Ovary (tissue), 9 donors: ENCODE measurements around the gene KLB. TPM values are rescaled to one million over a fixed set of nuclear protein-coding genes. Genes with fewer than 3 reads are reported as not detected.

Experiments used
- DNase-seq, 5 donors: peaks; one replicate each; pipeline ENCODE4 v3.0.0-alpha.2; 2019 to 2020
- H3K27ac ChIP-seq, 2 donors: fragments of 200-600 bp; one replicate each; pipeline versions ENCODE4 v1.5.1 to v1.8.0; 2019 to 2022
- H3K27me3 ChIP-seq: fragments of 200-600 bp; one replicate; pipeline ENCODE4 v1.8.0; 2022
- H3K36me3 ChIP-seq: fragments of 200-600 bp; sonication (generic); one replicate; pipeline ENCODE4 v1.5.1; 2019
- H3K4me1 ChIP-seq: one replicate; pipeline ENCODE4 v1.8.1; 2013; ENCODE audit warnings: mild to moderate bottlenecking, moderate library complexity; ENCODE audit not compliant: insufficient read depth
- H3K4me3 ChIP-seq: fragments of 200-600 bp; sonication (generic); one replicate; pipeline ENCODE4 v1.5.1; 2017
- H3K9me3 ChIP-seq, 2 donors: fragments of 200-600 bp in 1 of 2; sonication (generic) in 1 of 2; one replicate each; pipeline versions ENCODE4 v1.5.1 to v1.8.1; 2013 to 2019; ENCODE audit warnings: mild to moderate bottlenecking in 1 of 2, moderate library complexity in 1 of 2
- EP300 ChIP-seq: sonication (generic); formaldehyde crosslinking; IDR thresholded peaks from one replicate; pipeline ENCODE4 v1.6.1; 2017; ENCODE audit warnings: antibody characterized with exemption
- POLR2A ChIP-seq: fragments of 450-650 bp; IDR thresholded peaks from one replicate; pipeline ENCODE4 v1.6.1; 2017; ENCODE audit warnings: antibody characterized with exemption, mild to moderate bottlenecking, moderate library complexity
- WGBS, 3 donors: extraction: QIAGEN DNeasy Blood & Tissue Kit in 1 of 3; methylation state at CpG; one replicate each; pipeline versions ENCODE4 v1.1.5 to v1.1.7; 2013 to 2017; 5-methylcytosine and 5-hydroxymethylcytosine counted together
- intact Hi-C, 4 donors: fragments of 100-400 bp; cut with DNase I; formaldehyde crosslinking; loops; one replicate each; pipeline versions ENCODE4 v1.11.0 to v1.15.1; 2022 to 2023
- polyA plus RNA-seq, 2 donors: library from polyadenylated mRNA; stranded (reverse); fragments of 200-250 nt in 1 of 2; fragments of 350-450 nt in 1 of 2; fragmentation: Illumina TruSeq in 1 of 2; extraction: RNeasy Lipid Tissue Mini Kit (QIAGEN cat#74804) in 1 of 2; gene quantifications; one replicate each; pipeline ENCODE4 v1.2.3, GENCODE V29; 2013 to 2014
- total RNA-seq, 7 donors: library from RNA; depleted of rRNA in 2 of 7; stranded (reverse); fragments of >200 nt in 2 of 7; fragmentation: NEBNext Ultra II Directional in 3 of 7; extraction: Animal tissue kit (Norgen Biotek cat#: 25700) in 3 of 7; gene quantifications; one replicate each; pipeline versions ENCODE4 v1.1.0 to v1.2.4, GENCODE V29; 2016 to 2023
- TF ChIP-seq, protein P1 (sequence below), 3 donors: fragments of 450-650 bp in 2 of 3; fragments of 200-600 bp in 1 of 3; IDR thresholded peaks; one replicate each; pipeline versions ENCODE4 v1.5.1 to v1.8.0; 2016 to 2022; ENCODE audit warnings: antibody characterized with exemption in 3 of 3, mild to moderate bottlenecking in 1 of 3
- donor health status: DM: no; HTN: no; CAD: no; lungs with moderate emphysema.
- donor health status: DM: no; HTN: no; CAD: no.
- donor health status: Bipolar disorder and iron deficiency.
- donor health status: DM: yes; HTN: yes; CAD: no.
- donor health status: DM: no; HTN: no; CAD: no.
- donor health status: DM: yes; HTN: yes; CAD: no.

The KLB gene
- total and polyA plus RNA-seq, 9 donors = under 0.01 to 0.08 (median 0.04) TPM; not detected in 5

DNA sequence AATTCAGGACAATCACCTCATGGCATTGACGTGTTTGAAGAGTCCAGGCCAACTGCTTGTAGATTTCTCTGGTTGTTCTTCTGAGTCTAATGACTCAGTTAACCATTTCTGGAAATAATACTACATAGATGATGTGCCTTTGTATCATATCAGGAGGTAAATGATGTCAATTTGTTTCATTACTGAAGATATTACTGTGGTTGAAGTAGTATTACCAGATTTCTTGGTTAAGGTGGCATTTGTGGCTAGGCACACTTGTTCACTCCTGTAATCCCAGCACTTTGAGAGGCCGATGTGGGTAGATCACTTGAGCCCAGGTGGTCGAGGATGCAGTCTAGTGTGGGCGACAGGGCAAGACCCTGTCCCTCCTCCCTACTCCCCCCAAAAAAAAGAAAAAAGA, 36.3 kb downstream of the KLB start:
- intact Hi-C loops = no loop called here
- TF ChIP-seq, protein P1, sequence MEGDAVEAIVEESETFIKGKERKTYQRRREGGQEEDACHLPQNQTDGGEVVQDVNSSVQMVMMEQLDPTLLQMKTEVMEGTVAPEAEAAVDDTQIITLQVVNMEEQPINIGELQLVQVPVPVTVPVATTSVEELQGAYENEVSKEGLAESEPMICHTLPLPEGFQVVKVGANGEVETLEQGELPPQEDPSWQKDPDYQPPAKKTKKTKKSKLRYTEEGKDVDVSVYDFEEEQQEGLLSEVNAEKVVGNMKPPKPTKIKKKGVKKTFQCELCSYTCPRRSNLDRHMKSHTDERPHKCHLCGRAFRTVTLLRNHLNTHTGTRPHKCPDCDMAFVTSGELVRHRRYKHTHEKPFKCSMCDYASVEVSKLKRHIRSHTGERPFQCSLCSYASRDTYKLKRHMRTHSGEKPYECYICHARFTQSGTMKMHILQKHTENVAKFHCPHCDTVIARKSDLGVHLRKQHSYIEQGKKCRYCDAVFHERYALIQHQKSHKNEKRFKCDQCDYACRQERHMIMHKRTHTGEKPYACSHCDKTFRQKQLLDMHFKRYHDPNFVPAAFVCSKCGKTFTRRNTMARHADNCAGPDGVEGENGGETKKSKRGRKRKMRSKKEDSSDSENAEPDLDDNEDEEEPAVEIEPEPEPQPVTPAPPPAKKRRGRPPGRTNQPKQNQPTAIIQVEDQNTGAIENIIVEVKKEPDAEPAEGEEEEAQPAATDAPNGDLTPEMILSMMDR (IDR thresholded peaks at IDR 0.05) = no peak
- no peak for TF ChIP-seq EP300
- no peak for TF ChIP-seq POLR2A

DNA sequence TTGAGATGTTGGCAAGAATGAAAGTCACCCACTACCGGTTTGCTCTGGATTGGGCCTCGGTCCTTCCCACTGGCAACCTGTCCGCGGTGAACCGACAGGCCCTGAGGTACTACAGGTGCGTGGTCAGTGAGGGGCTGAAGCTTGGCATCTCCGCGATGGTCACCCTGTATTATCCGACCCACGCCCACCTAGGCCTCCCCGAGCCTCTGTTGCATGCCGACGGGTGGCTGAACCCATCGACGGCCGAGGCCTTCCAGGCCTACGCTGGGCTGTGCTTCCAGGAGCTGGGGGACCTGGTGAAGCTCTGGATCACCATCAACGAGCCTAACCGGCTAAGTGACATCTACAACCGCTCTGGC, 39.7 kb downstream of the KLB start:
- H3K4me3 ChIP-seq = peak overlapping the region; percentile 36
- H3K4me1 ChIP-seq = peaks cover 9% of the 10 kb centered on the region
- H3K27me3 ChIP-seq = no peaks in the 10 kb centered on the region
- 81 to 91% (median 86%) methylated on average over 8 to 20 of the region's 20 CpGs for WGBS, 3 donors
- TF ChIP-seq EP300 = no peak
- H3K27ac ChIP-seq = no peak overlapping the region
- intact Hi-C loops = no loop called here
- H3K9me3 ChIP-seq = no peaks in the 10 kb centered on the region
- H3K36me3 ChIP-seq = no peaks in the 10 kb centered on the region
- DNase-seq = peak in 1 of 5 donors; percentile 12

More for the DNA sequence above, 36.3 kb downstream of the KLB start:
- Histone ChIP-seq H3K27ac (no peak overlapping the region), H3K4me3 (no peak overlapping the region), H3K27me3 (no peaks in the 10 kb centered on the region), H3K9me3 (no peaks in the 10 kb centered on the region), H3K36me3 (no peaks in the 10 kb centered on the region), H3K4me1 (peaks cover 9% of the 10 kb centered on the region)
- WGBS, 3 donors = 66 to 80% (median 69%) methylated on average over 4 of the region's 4 CpGs
- no peak for DNase-seq

DNA sequence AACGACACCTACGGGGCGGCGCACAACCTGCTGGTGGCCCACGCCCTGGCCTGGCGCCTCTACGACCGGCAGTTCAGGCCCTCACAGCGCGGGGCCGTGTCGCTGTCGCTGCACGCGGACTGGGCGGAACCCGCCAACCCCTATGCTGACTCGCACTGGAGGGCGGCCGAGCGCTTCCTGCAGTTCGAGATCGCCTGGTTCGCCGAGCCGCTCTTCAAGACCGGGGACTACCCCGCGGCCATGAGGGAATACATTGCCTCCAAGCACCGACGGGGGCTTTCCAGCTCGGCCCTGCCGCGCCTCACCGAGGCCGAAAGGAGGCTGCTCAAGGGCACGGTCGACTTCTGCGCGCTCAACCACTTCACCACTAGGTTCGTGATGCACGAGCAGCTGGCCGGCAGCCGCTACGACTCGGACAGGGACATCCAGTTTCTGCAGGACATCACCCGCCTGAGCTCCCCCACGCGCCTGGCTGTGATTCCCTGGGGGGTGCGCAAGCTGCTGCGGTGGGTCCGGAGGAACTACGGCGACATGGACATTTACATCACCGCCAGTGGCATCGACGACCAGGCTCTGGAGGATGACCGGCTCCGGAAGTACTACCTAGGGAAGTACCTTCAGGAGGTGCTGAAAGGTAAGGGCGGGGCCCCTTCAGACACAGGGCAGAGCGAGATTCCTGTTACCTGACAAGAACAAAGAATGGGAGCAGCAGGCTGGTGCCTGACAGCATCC, 40.3 kb downstream of the KLB start:
- Histone ChIP-seq H3K4me3 (peak overlapping the region; percentile 36), H3K9me3 (no peaks in the 10 kb centered on the region), H3K4me1 (peaks cover 9% of the 10 kb centered on the region), H3K27me3 (no peaks in the 10 kb centered on the region), H3K27ac (no peak overlapping the region), H3K36me3 (no peaks in the 10 kb centered on the region)
- intact Hi-C loops = no loop called here
- WGBS, 3 donors = 2 to 6% (median 4%) methylated on average over 31 to 61 of the region's 61 CpGs
- TF ChIP-seq POLR2A = no peak
- TF ChIP-seq, protein P1 (IDR thresholded peaks at IDR 0.05) = peak in 1 of 3 donors; percentile 15
- TF ChIP-seq EP300 = no peak
- DNase-seq = peak; percentile 36 to 71 (median 41)

DNA sequence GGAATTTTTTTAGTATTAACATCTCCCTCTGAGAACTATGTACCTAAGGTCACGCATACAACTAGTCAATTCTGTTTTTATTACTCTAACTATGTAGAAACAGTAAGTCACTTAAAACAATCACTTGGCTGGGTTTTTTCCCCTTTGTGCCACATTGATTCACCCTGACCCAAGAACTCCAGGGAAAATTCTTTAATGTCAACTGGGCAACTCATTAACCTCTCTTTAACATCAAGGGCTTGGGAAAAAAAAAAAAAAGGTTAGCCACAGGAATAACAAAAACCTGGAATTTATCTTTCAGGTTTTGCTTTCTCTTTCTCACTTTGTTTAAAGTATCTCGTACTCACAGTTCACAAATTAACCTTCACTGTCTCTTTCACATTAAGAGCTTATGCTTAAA, 43.9 kb downstream of the KLB start:
- DNase-seq = no peak

More for the DNA sequence above, 43.9 kb downstream of the KLB start:
- H3K4me3 ChIP-seq = no peak overlapping the region
- H3K36me3 ChIP-seq = peaks cover 2% of the 10 kb centered on the region
- intact Hi-C loops = no loop called here
- H3K9me3 ChIP-seq = no peaks in the 10 kb centered on the region
- no peak for TF ChIP-seq POLR2A
- TF ChIP-seq, protein P1 (IDR thresholded peaks at IDR 0.05) = no peak
- TF ChIP-seq EP300 = no peak
- no peaks in the 10 kb centered on the region for H3K27me3 ChIP-seq
- H3K27ac ChIP-seq = no peak overlapping the region
- peaks cover 9% of the 10 kb centered on the region for H3K4me1 ChIP-seq
- WGBS, 3 donors = 46 to 67% (median 56%) methylated on average over 2 of the region's 2 CpGs
